ENCODE measurements around the gene IFI30.
"Not testable (repeated sequence)": the region's sequence is repeated elsewhere in the genome, so short reads cannot be mapped to it uniquely, and the experiment has no call there.

The IFI30 gene

DNA sequence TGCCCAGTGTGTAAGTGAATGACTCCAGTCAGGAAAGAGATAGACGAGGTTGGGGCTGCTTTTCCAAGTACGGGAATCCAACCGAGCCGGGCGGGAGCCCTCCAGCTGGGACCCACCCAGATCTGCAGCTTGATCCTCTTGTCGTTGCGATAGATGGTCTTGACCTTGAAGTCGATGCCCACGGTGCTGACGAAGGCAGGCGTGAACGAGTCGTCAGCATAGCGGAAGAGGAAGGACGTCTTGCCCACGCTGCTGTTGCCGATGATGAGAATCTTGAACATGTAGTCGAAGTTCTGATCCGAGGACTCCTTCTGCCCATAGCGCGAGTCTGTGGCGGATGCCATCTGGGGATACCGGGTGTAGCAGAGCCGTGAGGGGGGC is 28.8 kb downstream of the IFI30 start:
- in situ Hi-C loops (cut with MboI; ENCODE audit: low sequenced_read_pairs), result no loop called here

DNA sequence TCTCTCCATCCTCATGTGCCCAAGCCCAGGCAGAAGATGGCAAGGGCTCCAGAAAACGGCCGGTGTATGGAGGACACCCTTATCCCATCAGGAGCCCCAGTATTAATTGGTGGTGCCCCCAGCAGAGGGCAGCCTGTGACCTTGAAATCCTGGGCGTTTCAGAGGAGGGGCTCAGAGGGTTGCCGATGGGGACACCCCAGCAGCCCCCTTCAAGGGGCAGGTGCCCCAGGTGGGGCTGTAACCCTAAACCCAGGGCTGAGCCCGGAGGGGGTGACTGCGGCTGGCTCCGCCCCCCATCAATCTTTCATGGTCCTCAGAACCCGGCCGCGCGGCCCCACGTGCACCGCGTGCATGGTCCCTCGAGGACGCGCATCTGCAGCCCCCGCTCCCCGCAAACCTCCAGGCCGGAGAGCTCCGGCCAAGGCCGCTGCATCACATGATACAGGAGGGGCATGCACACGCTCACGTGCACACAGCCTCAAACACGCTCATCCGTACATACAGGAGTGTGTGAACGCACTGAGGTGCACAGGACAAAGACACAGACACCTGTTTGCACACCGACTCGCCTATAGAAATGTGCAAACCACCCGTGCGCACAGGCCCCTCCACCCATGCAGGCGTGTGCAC is 29.3 kb downstream of the IFI30 start:
- in situ Hi-C loops (cut with MboI; ENCODE audit: low sequenced_read_pairs), result no loop called here

GRCh38 chr19:18203408-18203862 is 29.8 kb downstream of the IFI30 start:
- in situ Hi-C loops (cut with MboI; ENCODE audit: low sequenced_read_pairs), result no loop called here

DNA sequence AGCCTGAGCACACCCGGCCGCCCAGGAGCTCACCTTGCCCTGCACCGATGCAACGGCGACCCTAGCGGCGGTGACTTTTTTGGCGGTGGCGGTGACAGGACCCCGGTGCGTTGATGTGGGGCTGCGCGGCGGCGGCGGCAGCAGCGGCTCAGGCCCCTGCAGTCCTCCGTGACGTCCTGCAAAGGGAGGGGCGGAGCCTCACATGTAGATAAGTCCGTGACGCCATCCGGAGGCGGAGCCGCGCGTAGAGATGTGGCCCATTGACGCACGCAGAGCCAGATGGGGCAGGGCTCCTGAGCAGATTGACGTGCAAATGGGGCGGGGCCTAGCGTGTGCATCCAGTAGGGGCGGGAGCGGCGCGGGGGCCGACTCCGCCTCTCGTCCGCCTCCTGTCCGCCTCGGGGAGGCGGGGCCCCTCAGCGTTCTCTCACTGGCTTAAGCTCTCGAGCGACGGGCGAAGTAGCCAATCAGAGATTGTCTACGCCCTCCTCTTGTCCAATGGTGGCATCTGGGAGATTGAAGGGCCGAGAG is 30.3 kb downstream of the IFI30 start, which contains the start of gene RAB3A:
Gene RAB3A (minus strand): TSS at position 180 of the 531 bp plus-strand sequence. CDS start 1,302 bp downstream, outside the sequence.
- in situ Hi-C loops (cut with MboI; ENCODE audit: low sequenced_read_pairs), result no loop called here

GRCh38 chr19:18204394-18205199 is 31.0 kb downstream of the IFI30 start:
- in situ Hi-C loops (cut with MboI; ENCODE audit: low sequenced_read_pairs), result no loop called here

DNA sequence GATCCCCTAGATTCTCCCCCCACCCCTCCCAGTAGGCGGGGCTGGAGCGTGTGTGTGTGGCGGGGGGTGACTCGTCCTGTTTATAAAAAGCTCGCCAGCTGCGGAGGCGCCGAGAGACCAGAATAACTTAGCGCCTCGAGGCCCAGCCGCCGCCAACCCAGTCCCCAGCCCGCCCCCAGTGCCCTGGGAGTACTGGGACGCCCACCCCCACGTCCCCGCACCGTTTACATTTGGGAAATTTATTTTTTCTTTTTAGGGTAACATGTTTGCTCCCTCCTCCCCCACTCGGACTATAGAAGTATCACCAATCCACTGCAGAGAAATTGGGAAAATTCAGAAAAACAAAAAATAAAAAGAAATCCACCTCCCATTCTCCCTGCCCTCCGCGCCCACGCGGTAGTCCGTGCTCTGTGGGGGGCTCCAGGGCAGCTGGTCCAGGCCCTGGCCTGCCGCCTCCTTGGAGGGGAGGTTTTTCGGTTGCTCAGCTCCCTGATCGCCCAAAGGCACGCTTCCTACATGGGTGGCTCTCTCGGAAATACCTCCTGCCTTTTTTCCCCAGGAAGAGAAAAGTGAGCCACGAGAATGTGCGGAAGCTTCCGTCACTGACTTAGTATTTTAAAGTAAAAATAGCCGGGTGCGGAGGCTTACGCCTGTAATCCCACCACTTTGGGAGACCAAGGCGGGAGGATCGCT is 31.7 kb downstream of the IFI30 start:
- in situ Hi-C loops (cut with MboI; ENCODE audit: low sequenced_read_pairs), result no loop called here

DNA sequence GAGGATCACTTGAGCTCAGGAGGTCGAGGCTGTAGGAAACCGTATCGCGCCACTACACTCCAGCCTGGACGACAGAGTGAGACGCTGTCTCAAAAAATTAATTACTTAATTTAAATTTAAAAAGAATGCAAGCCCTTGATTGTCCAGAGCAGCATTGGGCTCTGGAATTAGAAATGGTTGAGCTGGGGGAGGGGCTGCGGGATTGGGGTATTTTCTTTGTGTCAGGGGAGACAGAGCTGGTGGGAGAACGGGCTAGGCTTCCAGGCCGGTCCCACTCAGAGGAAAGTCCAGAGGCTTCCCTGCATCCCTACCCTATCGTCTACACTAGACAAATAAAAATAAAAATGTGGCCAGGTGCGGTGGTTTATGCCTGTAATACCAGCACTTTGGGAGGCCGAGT is 32.4 kb downstream of the IFI30 start:
- in situ Hi-C loops (cut with MboI; ENCODE audit: low sequenced_read_pairs), result no loop called here

DNA sequence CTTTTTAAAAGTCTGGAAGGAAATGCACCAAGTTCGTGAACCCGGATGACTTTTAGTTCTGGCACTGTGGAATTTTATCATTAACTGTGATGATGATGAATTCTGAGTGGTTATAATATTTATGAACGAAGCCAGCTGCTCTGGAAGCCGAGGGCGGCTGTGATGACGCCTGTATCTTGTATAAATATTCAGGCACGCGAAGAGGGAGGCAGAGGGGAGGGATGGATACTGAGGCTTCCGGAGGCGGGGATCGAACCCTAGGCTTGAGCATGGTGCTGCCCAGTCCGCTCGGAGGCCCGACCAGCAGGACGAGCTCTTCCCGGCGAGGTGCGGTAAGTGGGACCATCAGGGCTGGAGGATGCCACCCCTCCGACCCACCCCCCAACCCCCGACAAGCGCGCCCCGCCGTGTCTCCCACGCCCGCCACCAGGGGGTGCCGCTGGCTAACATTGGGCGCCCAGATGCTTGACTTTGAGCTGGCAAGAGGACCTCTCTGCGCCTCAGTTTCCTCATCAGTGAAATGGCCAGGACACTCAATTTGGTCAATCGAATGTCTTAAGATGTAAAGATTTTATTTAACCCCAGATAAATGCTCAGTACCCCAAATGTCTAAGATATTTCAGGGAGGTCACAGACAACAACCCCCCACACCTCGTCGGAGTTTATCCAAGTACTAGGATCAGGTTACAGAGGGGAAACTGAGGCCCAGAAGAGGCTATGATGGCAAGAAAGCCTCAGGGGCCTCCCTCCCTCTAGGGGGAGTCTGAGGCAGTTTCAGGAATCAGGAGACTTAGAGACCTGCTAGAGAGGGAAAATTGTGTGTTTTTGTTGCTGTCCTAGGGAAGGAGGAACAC is 34.7 kb downstream of the IFI30 start:
- in situ Hi-C loops (cut with MboI; ENCODE audit: low sequenced_read_pairs), result no loop called here

- in situ Hi-C loops (cut with MboI; ENCODE audit: low sequenced_read_pairs), result not testable (repeated sequence)
These were observed 36.3 kb downstream of the IFI30 start for GRCh38 chr19:18209912-18210311.

GRCh38 chr19:18211683-18212082 is 38.1 kb downstream of the IFI30 start:
- in situ Hi-C loops (cut with MboI; ENCODE audit: low sequenced_read_pairs), result no loop called here

DNA sequence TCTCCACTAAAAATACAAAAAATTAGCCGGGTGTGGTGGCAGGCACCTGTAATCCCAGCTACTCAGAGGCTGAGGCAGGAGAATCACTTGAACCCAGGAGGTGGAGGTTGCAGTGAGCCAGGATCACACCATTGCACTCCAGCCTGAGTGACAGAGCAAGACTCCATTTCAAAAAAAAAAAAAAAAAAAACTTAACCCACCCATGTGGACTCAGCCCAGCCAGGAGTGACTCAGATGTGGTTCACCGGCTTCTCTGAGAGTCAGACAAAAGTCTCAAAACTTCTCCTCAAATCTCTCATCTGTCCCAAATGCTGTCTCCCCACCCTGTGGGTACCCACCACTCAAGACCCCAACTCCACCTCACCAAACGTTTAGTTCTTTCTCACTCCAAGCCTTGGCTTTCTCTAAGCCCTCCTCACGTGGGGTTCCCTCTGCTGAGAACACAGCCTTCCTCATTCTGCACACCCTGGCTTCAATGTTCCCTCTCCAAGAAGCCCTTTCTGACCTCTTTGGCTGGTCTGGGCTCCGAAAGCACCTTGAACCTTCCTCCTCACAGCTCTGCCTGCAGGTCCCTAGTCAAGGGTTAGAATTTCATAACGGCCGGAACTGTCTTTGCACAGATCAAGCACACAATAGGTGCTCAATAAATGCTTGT is 41.3 kb downstream of the IFI30 start:
- in situ Hi-C loops (cut with MboI; ENCODE audit: low sequenced_read_pairs), result no loop called here

DNA sequence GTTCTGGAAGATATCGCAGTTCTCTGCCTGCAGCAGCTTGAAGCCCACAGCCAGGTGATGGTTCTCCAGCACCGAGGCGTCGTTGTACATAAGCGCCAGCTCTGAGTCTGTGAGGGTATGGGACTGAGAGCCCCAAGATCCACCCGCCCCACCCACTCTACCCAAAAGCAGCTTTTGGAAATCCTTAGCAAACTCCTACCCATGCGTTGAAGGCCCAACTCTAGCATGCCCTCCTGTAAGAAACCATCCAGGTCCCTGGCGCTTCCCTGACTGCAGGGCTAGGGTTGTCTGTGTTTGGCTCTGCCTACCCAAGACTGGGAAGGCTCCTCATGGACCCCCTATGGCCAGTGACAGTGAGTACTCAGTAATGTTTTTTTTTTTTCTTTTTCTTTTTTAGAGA is 43.2 kb downstream of the IFI30 start:
- in situ Hi-C loops (cut with MboI; ENCODE audit: low sequenced_read_pairs), result no loop called here

DNA sequence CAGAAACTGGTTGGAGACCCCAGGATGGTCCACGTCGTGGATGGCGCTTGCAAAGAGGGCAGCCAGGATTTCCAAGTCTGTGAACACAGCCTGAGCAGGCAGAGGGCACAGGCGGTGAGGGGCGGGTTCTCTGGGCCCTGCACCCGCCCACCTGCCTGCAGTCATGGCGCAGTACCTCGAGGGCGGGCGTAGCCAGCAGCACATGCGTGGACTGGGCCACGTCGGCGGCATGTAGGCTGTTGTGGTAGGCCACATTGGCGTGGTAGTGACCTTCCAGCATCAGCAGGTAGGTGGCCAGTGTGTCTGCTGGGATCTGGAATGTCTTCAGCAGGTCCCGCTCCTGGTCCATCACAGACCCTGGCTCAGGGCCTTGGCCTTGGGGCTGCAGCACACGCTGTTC is 44.5 kb downstream of the IFI30 start:
- in situ Hi-C loops (cut with MboI; ENCODE audit: low sequenced_read_pairs), result no loop called here

- in situ Hi-C loops (cut with MboI; ENCODE audit: low sequenced_read_pairs), result no loop called here
These were observed 45.0 kb downstream of the IFI30 start for GRCh38 chr19:18218600-18218999.

DNA sequence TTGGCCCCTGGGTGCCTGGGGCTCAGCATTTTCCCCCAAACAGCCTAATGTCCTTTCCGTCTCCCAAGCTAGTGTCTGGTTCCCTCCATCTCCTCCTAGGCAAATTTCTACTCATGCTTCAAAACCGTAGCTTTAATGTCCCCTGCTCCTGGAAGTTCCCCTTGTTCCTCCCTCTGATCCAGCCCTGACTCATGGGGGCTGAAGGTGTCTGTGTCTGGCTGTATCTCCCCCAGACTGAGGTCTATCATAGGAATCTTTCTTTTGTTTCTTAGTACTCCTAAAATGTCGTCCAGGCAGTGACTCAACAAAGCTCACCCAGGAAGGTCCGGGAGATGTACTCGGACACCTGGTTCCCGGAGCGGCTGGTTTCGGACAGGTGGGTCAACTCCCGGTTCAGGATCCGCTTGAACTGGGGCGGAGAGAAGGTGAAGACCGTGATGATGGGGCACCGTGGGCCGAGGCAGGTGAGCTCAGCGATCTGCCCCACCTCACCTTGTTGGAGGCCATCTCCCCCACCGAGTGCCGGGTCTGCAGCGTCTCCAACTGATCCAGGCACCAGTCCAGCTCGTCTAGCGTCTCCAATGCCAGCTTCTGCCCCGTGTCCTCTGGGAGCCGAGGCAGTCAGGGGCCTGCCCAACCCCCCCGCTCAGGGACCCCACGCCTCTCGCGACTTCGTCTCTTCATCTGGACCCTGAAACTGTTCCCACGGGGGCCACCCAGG is 46.5 kb downstream of the IFI30 start:
- in situ Hi-C loops (cut with MboI; ENCODE audit: low sequenced_read_pairs), result no loop called here

- in situ Hi-C loops (cut with MboI; ENCODE audit: low sequenced_read_pairs), result no loop called here
These were observed 47.1 kb downstream of the IFI30 start for GRCh38 chr19:18220632-18221275.

DNA sequence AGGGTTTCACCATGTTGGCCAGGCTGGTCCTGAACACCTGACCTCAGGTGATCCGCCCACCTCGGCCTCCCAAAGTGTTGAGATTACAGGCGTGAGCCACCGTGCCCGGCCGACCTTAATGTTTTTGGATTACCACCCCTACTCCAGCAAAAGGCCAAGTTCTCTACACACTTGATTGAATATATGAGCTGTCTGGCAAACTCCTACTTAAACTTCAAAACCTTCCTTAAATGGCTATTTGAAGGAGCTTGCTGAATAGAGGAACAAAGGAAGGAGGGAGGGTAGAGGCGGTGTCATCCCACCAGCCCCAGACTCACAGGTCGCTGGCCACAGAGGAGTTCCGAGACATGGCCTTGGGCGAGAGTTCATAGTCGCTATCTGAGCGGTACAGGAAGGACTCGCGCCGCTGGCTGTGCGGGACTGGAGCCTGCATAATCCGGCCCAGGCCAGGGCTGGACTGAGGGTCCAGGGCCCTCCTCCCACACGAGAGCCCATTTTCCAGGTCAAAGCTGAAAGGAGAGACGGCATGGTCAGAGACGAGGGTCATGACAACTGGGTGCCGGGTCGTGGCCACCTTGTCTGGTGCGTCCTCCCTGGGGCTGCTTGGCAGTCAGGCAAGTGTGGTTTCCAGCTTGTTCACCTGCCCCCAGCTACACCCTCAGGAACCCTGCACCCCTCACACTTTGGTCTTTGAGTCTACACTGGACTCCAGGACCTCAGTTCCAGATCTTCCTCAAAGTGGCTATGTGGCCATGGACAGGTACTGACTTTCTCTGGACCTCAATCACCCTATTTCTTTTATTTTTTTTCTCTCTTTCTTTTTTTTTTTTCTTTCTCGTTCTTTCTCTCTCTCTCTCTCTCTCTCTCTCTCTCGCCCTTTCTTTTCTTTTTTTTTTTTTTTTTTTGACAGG is 48.5 kb downstream of the IFI30 start:
- in situ Hi-C loops (cut with MboI; ENCODE audit: low sequenced_read_pairs), result no loop called here
